Dedifferentiated amniotic fluid mesenchymal stem cell (primary cell): Measurements from ENCODE around the gene ZBTB33.

Experiments
- DNase-seq: peaks from one replicate; pipeline ENCODE4 v3.0.0-alpha.2; 2016; ENCODE audit errors: extremely low spot score

ZBTB33 gene

GRCh38 chrX:120306630-120307029, 56.0 kb downstream of the ZBTB33 start:
- DNase-seq = no peak
